Mucosa of stomach (tissue), 1 donor: ENCODE measurements around the gene HMGN4.
"Not testable (repeated sequence)": the region's sequence is repeated elsewhere in the genome, so short reads cannot be mapped to it uniquely, and the experiment has no call there.

Source experiments
- H3K27me3 ChIP-seq: one replicate; pipeline ENCODE4 v1.7.0; 2013; ENCODE audit warnings: mild to moderate bottlenecking, low read length; ENCODE audit not compliant: control insufficient read depth, insufficient read depth
- H3K36me3 ChIP-seq: one replicate; pipeline ENCODE4 v1.7.0; 2013; ENCODE audit warnings: low read length; ENCODE audit not compliant: control insufficient read depth, insufficient read depth
- H3K4me1 ChIP-seq: one replicate; pipeline ENCODE4 v1.7.0; 2013; ENCODE audit warnings: mild to moderate bottlenecking, low read length; ENCODE audit not compliant: control insufficient read depth, insufficient read depth
- H3K4me3 ChIP-seq: one replicate; pipeline ENCODE4 v1.7.0; 2013; ENCODE audit warnings: low read length
- H3K9ac ChIP-seq: one replicate; pipeline ENCODE4 v1.7.0; 2013; ENCODE audit warnings: mild to moderate bottlenecking, low read length, moderate library complexity
- H3K9me3 ChIP-seq: one replicate; pipeline ENCODE4 v1.7.0; 2013; ENCODE audit warnings: mild to moderate bottlenecking, low read length, moderate library complexity; ENCODE audit not compliant: control insufficient read depth
- donor health status: Pancreatic carcinoma.

The HMGN4 gene

GRCh38 chr6:26511033-26511432, 27.1 kb upstream of the HMGN4 start:
- not testable (repeated sequence) for H3K4me3 ChIP-seq, H3K27me3 ChIP-seq, H3K9me3 ChIP-seq, H3K36me3 ChIP-seq, H3K4me1 ChIP-seq, H3K9ac ChIP-seq

- no peaks in the 10 kb centered on the region for H3K36me3 ChIP-seq
- H3K4me1 ChIP-seq, result no peaks in the 10 kb centered on the region
- no peaks in the 10 kb centered on the region for H3K9me3 ChIP-seq
- no peak overlapping the region for H3K9ac ChIP-seq
- no peaks in the 10 kb centered on the region for H3K27me3 ChIP-seq
- H3K4me3 ChIP-seq, result no peak overlapping the region
Measured at GRCh38 chr6:26514984-26515383, 23.2 kb upstream of the HMGN4 start.

- no peaks in the 10 kb centered on the region for H3K27me3 ChIP-seq
- H3K9me3 ChIP-seq, result no peaks in the 10 kb centered on the region
- H3K9ac ChIP-seq, result no peak overlapping the region
- H3K4me3 ChIP-seq, result no peak overlapping the region
- H3K36me3 ChIP-seq, result no peaks in the 10 kb centered on the region
- H3K4me1 ChIP-seq, result peaks cover 5% of the 10 kb centered on the region
Measured at GRCh38 chr6:26516481-26517427, 21.4 kb upstream of the HMGN4 start.

- H3K27me3 ChIP-seq, result no peaks in the 10 kb centered on the region
- no peaks in the 10 kb centered on the region for H3K9me3 ChIP-seq
- H3K4me3 ChIP-seq, result no peak overlapping the region
- peaks cover 5% of the 10 kb centered on the region for H3K4me1 ChIP-seq
- H3K36me3 ChIP-seq, result no peaks in the 10 kb centered on the region
- no peak overlapping the region for H3K9ac ChIP-seq
Measured at GRCh38 chr6:26519359-26519758, 18.8 kb upstream of the HMGN4 start.

- H3K9me3 ChIP-seq, result no peaks in the 10 kb centered on the region
- H3K4me1 ChIP-seq, result peaks cover 5% of the 10 kb centered on the region
- H3K36me3 ChIP-seq, result no peaks in the 10 kb centered on the region
- no peak overlapping the region for H3K4me3 ChIP-seq
- H3K27me3 ChIP-seq, result no peaks in the 10 kb centered on the region
- H3K9ac ChIP-seq, result peak overlapping the region; percentile 66
Measured at GRCh38 chr6:26520237-26520849, 17.8 kb upstream of the HMGN4 start.

GRCh38 chr6:26520850-26521599, 17.1 kb upstream of the HMGN4 start:
- H3K36me3 ChIP-seq, result no peaks in the 10 kb centered on the region
- peak overlapping the region; percentile 83 for H3K9ac ChIP-seq
- no peaks in the 10 kb centered on the region for H3K27me3 ChIP-seq
- peaks cover 5% of the 10 kb centered on the region for H3K4me1 ChIP-seq
- peak overlapping the region; percentile 63 for H3K4me3 ChIP-seq
- H3K9me3 ChIP-seq, result no peaks in the 10 kb centered on the region

- peak overlapping the region; percentile 83 for H3K9ac ChIP-seq
- no peaks in the 10 kb centered on the region for H3K36me3 ChIP-seq
- peak overlapping the region; percentile 63 for H3K4me3 ChIP-seq
- H3K27me3 ChIP-seq, result no peaks in the 10 kb centered on the region
- H3K9me3 ChIP-seq, result no peaks in the 10 kb centered on the region
- H3K4me1 ChIP-seq, result peaks cover 5% of the 10 kb centered on the region
Measured at GRCh38 chr6:26521600-26522391, 16.4 kb upstream of the HMGN4 start.

GRCh38 chr6:26522486-26523228, 15.5 kb upstream of the HMGN4 start:
- Histone ChIP-seq H3K9ac (peak overlapping the region; percentile 83), H3K4me3 (peak overlapping the region; percentile 63)
- not testable (repeated sequence) for H3K36me3 ChIP-seq, H3K9me3 ChIP-seq, H3K4me1 ChIP-seq, H3K27me3 ChIP-seq

- H3K27me3 ChIP-seq, H3K36me3 ChIP-seq, H3K4me1 ChIP-seq, H3K9ac ChIP-seq, H3K4me3 ChIP-seq, H3K9me3 ChIP-seq: not testable (repeated sequence)
Measured at GRCh38 chr6:26524314-26524713, 13.9 kb upstream of the HMGN4 start.

GRCh38 chr6:26524722-26525370, 13.3 kb upstream of the HMGN4 start:
- Histone ChIP-seq H3K9me3 (no peaks in the 10 kb centered on the region), H3K27me3 (no peaks in the 10 kb centered on the region), H3K4me3 (no peak overlapping the region), H3K36me3 (no peaks in the 10 kb centered on the region), H3K4me1 (peaks cover 5% of the 10 kb centered on the region), H3K9ac (no peak overlapping the region)

GRCh38 chr6:26525838-26526237, 12.3 kb upstream of the HMGN4 start:
- Histone ChIP-seq H3K9ac (no peak overlapping the region), H3K36me3 (no peaks in the 10 kb centered on the region)

More at GRCh38 chr6:26525838-26526237, 12.3 kb upstream of the HMGN4 start:
- Histone ChIP-seq H3K9me3 (no peaks in the 10 kb centered on the region), H3K4me3 (no peak overlapping the region), H3K4me1 (no peaks in the 10 kb centered on the region), H3K27me3 (no peaks in the 10 kb centered on the region)
